HL-60/S4 treated with phorbol 12-myristate 13-acetate at 8.2 ng/mL for 4 days and 3 days (cell line): ENCODE measurements around the gene OSTF1.

Source experiments
- in situ Hi-C: fragments of 300-500 bp; cut with MboI; formaldehyde crosslinking; loops from 2 replicates; pipeline ENCODE4 v1.15.0; 2022; ENCODE audit warnings: low sequenced_read_pairs

Gene OSTF1

DNA sequence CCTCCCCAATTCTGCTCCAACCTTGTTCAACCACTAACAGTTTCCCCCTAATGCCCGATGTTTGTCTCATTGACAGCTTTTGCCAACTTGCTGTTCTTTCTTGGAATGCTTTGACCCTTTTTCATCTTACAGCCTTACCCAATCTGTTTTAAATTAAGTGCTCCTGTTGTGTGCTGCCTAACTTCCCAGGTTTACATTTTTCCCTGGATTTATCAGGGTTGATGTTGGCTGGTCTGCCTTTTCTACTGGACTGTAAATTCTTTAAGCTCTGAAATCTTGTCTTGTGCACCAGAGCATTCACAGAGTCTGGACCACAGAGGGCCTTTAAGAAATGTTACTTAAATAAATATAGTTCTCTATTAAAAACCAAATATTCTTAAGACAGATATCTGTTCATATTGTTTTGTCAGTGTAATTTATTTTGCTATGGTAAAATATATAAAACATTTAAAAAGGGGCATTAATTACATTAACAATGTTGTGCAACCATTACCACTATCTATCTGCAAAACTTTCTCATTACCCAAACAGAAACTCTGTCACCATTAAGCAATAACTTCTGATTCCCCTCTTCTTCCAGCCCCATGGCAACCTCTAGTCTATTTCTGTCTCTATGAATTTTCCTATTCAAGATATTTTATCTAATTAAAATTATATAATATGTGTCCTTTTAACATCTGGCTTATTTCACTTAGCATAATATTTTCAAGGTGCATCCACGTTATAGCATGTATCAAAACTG is 73.0 kb downstream of the OSTF1 start:
- in situ Hi-C loops: no loop called here

DNA sequence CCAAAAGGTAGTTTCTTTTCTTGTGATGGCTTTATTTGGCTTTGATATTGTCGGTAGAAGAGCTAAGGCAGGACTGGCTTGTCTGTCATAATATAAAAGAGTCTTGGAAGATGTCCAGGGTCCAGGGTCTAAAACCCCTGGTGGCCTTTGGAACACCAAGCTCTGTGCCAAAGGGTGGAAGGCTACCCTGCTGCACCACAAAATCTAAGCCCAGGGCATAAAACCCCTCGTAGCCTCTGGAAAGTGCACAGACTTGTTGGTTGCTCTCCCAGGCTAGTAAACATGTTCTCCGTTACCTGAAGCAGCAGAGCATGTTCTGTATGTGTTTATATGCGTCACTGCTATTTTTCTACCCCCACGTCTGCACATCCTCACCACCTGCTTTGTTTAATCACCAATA is 75.5 kb downstream of the OSTF1 start:
- in situ Hi-C loops: no loop called here

DNA sequence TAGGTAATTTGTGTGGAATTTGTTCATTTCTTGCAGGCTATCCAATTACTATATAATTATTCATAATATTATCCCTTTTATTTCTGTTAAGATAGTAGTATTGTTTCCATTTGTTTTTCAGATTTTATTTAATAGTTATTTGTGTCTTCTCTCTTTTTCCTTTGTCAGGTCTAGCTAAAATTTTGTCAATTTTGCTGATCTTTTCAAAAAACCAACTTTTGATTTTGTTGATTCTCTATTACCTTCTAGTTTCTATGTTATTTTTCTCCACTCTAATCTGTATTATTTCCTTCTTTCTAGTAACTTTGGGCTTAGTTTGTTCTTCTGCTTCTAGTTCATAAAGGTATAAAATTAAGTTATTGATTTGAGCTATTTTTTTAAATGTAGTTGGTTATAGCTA is 76.3 kb downstream of the OSTF1 start:
- in situ Hi-C loops: no loop called here

DNA sequence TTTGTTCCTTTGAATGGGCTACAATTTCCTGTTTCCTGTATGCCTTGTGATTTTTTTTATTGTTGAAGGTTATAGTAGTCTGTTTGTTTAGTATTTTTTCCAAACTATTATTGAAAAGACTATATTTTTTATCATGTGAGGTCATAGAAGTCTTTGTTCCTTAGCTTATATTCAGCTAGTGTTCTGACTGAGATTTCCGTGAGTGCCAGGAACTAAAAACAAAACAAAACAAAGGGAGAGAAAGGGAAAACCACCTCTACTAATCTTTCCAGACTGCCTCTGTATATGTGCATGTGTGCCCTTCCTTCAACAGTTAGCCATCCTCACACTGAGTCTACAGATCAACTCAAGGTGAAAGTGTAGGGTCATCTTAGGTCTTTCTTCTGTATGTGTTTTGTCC is 79.0 kb downstream of the OSTF1 start:
- in situ Hi-C loops: no loop called here

DNA sequence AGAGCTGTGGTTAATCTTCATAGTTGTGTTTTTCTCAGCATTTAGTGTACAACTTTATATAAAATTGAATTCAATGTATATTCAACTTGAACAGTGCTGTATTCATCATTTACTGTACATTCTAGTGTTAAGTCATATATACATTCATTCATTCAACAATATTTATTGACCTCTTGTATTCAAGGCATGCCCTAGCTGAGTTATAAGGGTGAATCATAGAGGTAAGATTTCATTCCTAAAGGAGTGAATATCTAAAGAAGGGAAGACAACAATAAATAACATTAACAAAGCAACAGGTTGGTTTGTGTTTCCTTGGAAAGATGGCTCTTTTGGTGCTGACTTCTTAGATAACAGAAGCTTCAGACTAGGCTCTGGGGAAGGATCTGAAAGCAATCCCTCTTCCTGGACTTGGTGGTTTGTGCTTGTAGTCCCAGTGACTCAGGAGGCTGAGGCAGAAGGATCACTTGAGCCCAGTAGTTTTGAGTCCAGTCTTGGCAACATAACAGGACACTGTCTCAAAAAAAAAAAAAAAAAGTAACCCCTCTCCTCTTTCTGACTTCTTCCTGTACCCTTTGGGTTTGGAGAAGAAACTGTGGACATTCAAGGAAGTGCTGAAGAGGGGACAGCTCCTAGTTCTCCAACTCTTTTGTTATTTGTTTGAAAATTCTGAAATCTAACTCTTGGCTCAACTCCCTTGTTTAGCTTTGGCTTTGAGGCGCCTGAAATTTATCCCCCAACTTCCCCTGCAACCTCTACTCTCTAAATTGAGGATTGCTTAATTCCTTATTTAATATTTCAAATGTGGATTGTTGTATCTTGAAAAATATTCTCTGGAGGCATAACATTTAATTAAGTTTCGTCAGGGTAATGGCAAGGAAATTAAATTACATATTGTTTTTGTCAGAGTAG is 80.2 kb downstream of the OSTF1 start:
- in situ Hi-C loops: no loop called here

DNA sequence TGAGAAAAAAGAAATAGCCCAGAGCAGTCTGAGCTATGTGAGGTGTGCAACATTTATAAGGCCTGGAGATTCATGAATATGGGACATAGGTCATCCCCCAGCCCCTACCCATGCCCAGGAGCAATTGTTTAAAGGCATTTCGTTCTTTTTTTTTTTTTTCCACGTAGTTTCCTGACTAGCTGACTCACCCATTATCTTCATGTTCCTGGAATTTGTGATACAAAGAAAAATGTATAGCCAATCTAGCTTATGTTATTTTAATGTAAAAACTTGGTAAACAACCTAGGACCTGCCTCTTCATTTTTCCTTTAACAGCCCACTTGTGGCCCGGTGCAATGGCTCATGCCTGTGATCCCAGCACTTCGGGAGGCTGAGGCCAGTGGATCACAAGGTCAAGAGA is 81.3 kb downstream of the OSTF1 start:
- in situ Hi-C loops: no loop called here

DNA sequence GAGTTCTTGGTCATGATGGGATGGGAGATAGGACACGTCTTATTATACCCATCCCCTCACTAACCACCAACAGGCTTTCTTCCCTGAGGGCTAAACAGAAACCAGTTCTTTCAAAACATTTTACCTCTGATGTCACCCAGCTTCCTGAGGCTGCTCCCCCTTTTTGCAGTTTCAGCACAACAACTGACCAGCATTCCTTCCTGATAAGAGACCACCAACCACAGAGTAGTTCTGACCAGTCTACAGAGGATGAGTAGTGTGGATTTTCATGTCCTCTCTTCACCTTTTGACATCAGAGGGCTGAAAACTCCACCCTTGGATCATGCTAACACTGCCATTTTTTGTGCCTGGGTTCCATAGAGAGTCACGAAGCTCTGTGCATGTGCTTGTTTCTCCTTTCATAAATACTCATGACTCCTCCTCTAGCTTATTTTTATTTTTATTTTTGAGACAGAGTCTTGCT is 82.6 kb downstream of the OSTF1 start:
- in situ Hi-C loops: no loop called here

DNA sequence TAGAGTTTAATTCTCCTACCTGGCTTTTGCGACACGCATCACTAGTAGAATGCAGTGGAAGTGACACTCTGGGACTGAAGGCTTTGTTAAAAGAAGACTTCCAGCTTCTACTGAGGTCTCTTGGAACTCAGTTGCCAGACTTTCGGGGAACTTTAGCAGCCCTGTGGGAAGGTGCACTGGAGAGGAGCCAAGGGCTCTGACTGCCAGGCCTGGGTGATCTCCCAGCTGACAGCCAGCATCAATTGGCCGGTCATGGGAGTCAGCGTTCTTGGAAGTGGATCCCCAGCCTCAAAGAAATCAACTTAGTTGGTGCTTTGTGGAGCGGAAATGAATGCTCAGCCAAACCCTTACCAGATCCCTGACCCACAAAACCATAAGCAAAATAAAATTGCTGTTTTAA is 87.1 kb downstream of the OSTF1 start:
- in situ Hi-C loops: no loop called here

DNA sequence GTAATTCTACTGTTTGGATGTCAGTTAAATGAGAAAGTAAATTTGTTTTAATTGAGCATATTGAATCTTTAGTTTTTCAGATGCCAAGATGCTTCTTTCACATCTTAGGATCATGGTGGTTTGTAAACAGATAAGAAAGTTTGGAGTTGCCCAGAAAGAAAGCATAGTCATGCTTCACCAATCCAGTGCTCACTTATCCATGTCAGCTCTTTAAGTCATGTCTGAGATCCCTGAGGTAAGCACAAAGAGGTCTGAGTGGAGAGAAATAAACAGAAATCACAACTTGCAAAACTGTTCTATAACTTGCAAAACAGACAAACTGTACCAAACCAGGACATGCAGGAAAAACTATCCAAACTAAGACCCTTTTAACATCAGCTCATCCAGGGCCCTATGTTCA is 87.7 kb downstream of the OSTF1 start:
- in situ Hi-C loops: no loop called here

DNA sequence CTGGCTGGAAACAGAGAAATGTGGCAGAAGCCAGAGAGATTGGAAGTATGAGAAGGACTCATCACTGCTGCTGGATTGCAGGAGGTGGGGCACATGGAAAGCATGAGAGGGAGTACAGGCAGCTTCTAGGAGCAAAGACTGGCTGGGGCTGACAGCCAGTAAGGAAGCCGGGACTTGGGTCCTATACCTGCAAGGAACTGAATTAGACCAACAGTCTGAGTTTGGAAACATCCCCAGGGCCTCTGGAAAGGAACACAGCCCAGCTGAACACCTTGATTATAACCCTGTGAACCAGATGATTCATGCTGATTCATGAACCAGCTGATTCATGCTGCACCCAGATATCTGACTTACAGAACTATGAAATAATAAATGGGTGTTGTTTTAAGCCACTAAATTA is 93.4 kb downstream of the OSTF1 start:
- in situ Hi-C loops: no loop called here

DNA sequence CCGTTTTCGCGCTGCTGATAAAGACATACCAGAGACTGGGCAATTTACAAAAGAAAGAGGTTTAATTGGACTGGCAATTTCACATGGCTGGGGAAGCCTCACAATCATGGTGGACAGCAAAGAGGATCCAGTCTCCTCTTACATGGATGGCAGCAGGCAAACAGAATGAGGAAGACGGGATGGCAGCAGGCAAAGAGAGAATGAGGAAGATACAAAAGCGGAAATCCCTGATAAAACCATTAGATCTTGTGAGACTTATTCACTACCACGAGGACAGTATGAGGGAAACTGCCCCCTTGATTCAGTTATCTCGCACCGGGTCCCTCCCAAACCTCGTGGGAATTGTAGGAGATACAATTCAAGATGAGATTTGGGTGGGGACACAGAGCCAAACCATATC is 95.0 kb downstream of the OSTF1 start:
- in situ Hi-C loops: no loop called here

DNA sequence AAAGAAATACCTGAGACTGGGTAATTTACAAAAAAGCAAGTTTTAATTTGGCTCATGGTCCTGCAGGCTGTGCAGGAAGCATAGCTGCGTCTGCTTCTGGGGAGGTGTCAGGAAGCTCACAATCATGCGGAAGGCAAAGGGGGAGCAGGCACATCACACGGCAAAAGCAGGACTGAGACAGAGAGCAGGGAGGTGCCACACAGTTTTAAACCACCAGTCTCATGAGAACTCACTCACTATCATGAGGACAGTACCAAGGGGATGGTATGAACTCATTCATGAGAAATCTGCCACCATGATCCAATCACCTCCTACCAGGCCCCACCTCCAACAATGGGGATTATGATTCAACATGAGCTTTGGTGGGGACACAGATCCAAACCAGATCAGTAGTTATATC is 96.2 kb downstream of the OSTF1 start:
- in situ Hi-C loops: no loop called here

DNA sequence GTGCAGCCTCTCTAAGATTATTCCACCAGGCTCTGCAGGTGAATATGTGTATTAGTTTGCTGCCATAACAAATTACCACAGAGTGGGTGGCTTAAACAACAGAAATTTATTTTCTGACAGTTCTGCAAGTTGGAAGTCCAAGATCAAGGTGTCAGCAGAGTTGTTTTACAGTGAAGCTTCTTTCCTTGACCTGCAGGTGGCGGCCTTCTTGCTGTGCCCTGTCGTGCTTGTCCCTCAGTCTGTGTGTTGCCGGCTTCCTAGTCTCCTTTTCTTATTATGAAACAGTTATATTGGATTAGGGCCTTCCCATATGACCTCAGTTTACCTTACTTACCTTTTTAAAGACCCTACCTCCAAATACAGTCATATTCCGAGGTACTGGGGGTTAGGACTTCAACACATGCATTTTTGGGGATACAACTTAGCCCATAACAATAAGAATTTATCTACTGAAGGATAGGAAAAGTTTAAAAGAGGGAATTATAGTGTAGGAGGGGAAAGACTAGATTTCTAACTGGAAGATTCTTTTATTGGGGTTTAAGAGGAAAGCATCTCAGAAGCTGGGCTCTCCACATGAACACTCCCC is 97.4 kb downstream of the OSTF1 start:
- in situ Hi-C loops: no loop called here

DNA sequence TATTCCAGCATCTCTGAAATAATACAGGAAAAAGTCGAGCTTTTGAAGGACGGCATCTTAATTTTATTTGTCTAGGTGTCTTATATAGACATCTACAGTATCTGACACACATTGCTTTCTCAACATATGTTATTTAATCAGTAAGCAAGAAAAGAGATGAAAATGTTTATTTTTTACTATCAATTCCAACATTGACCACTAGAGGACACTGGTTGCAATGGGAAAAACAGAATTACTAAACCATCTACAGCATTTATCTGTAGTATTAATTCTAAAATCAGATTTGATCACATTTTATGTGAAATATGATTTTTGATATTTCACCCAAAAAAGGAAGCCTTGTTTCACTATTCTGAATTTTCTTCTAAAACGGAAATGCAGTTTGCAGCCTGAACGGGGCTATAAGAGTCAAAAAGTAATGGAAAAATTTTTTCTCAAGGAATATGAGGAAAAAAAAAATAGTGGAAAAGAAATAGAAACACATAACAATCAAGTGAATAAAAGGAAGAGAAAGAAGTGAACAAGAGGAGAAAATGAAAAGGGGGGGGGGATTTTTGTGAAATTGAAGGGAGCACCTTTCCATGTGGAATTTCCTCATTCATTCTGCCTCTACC is 98.6 kb downstream of the OSTF1 start:
- in situ Hi-C loops: no loop called here

DNA sequence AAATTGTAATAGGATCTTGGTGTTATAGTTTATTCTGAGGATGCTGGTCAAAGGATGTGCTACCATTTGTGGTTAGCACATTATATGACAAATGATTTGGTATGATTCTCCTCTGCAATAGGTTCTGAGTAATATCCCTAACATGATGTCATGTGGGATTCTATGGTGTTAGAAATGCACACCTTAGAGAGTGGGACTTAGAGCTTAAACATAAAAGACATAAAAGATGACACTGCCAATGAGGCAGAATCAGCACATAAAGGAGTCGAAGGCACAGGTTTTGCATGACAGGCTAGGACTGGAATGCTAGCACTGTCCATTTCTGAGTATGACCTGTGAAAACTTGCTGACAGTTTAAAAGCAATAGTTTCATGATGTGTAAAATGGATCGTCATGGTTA is 100.4 kb downstream of the OSTF1 start:
- in situ Hi-C loops: no loop called here

DNA sequence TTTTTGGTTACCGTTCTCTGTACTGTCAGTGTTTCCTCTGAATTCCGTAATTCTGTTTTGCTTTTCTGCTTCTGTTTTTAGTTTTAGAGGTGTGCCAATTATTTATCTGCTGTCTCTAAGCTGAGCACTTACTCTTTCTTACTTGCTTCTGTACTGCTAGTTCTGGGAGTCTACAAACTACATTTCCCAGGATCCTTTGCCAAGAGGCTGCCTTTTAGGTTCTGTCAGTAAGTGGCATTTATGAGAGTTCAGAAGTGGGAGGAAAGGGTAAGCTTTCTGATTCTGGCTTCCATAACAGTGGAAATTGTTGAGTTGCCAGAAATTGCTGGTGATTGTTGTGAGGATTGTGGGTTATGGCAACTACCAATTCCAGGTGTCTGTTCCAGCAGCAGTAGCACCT is 102.4 kb downstream of the OSTF1 start:
- in situ Hi-C loops: no loop called here
